A549 (cell line): ENCODE measurements around the gene ARFGAP2.

ENCODE experiments used
- EP300 ChIP-seq, 2 experiments: fragments of >200 bp; sonication (Bioruptor Twin); formaldehyde crosslinking; IDR thresholded peaks; 2 replicates in 1 of 2; 3 replicates in 1 of 2; pipeline ENCODE4 v1.6.1; 2016 to 2017
- TF ChIP-seq, protein P1 (sequence below): fragments of 200-600 bp; sonication (generic); IDR thresholded peaks from 2 replicates; pipeline ENCODE4 v1.6.1; 2016; ENCODE audit warnings: antibody characterized with exemption, mild to moderate bottlenecking, moderate library complexity
- TF ChIP-seq, protein P2 (sequence below): fragments of >200 bp; sonication (Bioruptor Twin); formaldehyde crosslinking; IDR thresholded peaks from 3 replicates; pipeline ENCODE4 v1.5.1; 2016

GRCh38 chr11:47124675-47125074 is 52.0 kb downstream of the ARFGAP2 start:
- TF ChIP-seq, protein P1, sequence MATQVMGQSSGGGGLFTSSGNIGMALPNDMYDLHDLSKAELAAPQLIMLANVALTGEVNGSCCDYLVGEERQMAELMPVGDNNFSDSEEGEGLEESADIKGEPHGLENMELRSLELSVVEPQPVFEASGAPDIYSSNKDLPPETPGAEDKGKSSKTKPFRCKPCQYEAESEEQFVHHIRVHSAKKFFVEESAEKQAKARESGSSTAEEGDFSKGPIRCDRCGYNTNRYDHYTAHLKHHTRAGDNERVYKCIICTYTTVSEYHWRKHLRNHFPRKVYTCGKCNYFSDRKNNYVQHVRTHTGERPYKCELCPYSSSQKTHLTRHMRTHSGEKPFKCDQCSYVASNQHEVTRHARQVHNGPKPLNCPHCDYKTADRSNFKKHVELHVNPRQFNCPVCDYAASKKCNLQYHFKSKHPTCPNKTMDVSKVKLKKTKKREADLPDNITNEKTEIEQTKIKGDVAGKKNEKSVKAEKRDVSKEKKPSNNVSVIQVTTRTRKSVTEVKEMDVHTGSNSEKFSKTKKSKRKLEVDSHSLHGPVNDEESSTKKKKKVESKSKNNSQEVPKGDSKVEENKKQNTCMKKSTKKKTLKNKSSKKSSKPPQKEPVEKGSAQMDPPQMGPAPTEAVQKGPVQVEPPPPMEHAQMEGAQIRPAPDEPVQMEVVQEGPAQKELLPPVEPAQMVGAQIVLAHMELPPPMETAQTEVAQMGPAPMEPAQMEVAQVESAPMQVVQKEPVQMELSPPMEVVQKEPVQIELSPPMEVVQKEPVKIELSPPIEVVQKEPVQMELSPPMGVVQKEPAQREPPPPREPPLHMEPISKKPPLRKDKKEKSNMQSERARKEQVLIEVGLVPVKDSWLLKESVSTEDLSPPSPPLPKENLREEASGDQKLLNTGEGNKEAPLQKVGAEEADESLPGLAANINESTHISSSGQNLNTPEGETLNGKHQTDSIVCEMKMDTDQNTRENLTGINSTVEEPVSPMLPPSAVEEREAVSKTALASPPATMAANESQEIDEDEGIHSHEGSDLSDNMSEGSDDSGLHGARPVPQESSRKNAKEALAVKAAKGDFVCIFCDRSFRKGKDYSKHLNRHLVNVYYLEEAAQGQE, result no peak
- no peak for TF ChIP-seq EP300 (IDR thresholded peaks at IDR 0.05)
- TF ChIP-seq, protein P2, sequence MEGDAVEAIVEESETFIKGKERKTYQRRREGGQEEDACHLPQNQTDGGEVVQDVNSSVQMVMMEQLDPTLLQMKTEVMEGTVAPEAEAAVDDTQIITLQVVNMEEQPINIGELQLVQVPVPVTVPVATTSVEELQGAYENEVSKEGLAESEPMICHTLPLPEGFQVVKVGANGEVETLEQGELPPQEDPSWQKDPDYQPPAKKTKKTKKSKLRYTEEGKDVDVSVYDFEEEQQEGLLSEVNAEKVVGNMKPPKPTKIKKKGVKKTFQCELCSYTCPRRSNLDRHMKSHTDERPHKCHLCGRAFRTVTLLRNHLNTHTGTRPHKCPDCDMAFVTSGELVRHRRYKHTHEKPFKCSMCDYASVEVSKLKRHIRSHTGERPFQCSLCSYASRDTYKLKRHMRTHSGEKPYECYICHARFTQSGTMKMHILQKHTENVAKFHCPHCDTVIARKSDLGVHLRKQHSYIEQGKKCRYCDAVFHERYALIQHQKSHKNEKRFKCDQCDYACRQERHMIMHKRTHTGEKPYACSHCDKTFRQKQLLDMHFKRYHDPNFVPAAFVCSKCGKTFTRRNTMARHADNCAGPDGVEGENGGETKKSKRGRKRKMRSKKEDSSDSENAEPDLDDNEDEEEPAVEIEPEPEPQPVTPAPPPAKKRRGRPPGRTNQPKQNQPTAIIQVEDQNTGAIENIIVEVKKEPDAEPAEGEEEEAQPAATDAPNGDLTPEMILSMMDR, result no peak
